Rectal smooth muscle tissue (tissue), 1 donor: ENCODE results near the gene OSGEP.

Experiments
- H3K27ac ChIP-seq: one replicate; pipeline ENCODE4 v1.7.0; 2013; ENCODE audit warnings: low read depth, low read length, inconsistent platforms
- H3K27me3 ChIP-seq: one replicate; pipeline ENCODE4 v1.7.0; 2013; ENCODE audit warnings: low read length; ENCODE audit not compliant: control insufficient read depth, insufficient read depth
- H3K36me3 ChIP-seq: one replicate; pipeline ENCODE4 v1.7.0; 2013; ENCODE audit warnings: low read length; ENCODE audit not compliant: control insufficient read depth, insufficient read depth
- H3K4me1 ChIP-seq: one replicate; pipeline ENCODE4 v1.7.0; 2013; ENCODE audit warnings: low read length; ENCODE audit not compliant: control insufficient read depth, insufficient read depth
- H3K4me3 ChIP-seq: one replicate; pipeline ENCODE4 v1.7.0; 2013; ENCODE audit warnings: low read length
- H3K9ac ChIP-seq: one replicate; pipeline ENCODE4 v1.7.0; 2013; ENCODE audit warnings: low read length

The OSGEP gene

DNA sequence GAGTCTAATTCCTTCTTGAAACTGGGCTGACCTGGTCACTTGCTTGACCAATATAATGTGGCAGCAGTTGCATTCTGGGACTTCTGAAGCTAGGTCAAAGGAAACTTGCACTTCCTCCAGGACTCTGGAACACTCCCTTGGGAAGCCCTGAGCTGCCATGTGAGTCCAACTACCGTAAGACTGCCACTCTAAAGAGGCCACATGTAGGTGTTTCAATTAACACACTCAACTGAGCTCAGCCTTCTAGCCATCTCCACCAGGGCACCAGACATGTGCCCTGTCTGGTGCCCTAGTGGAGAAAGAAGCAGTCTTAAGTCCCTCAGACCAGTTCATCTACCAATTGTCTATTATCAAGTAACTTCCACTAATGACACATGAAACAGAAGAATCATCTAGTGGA lies 35.2 kb downstream of the OSGEP start:
- H3K36me3 ChIP-seq: no peaks in the 10 kb centered on the region
- no peaks in the 10 kb centered on the region for H3K4me1 ChIP-seq
- H3K27ac ChIP-seq: no peak overlapping the region
- no peaks in the 10 kb centered on the region for H3K27me3 ChIP-seq
- no peak overlapping the region for H3K4me3 ChIP-seq
- H3K9ac ChIP-seq: no peak overlapping the region

DNA sequence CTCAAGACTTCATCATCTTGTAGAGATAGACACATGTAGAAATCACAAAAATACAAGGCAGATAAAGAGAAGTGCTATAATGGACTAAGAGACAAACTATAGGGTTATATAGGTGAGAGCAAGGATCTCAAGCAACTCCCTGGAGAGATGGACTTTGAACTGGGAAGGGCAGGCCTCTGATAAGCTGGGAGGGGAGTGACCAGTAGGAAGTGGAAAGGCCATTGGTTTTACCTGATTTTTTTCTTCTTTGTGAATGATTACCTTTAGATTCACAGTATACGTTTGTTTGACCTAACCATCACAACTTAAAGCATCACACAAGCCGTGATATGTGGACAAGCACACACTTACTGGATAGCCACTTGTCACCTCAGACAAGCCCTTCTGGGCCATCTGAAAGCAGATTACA lies 36.1 kb downstream of the OSGEP start:
- Histone ChIP-seq H3K9ac (no peak overlapping the region), H3K27me3 (no peaks in the 10 kb centered on the region), H3K27ac (no peak overlapping the region), H3K4me3 (no peak overlapping the region), H3K4me1 (peaks cover 4% of the 10 kb centered on the region), H3K36me3 (no peaks in the 10 kb centered on the region)

- peaks cover 4% of the 10 kb centered on the region for H3K4me1 ChIP-seq
- H3K27ac ChIP-seq: no peak overlapping the region
- H3K36me3 ChIP-seq: no peaks in the 10 kb centered on the region
- H3K27me3 ChIP-seq: no peaks in the 10 kb centered on the region
- H3K4me3 ChIP-seq: no peak overlapping the region
- H3K9ac ChIP-seq: no peak overlapping the region
Measured at GRCh38 chr14:20417250-20418186, 37.1 kb downstream of the OSGEP start.

- Histone ChIP-seq H3K4me1 (peaks cover 9% of the 10 kb centered on the region), H3K27me3 (no peaks in the 10 kb centered on the region), H3K27ac (no peak overlapping the region), H3K36me3 (no peaks in the 10 kb centered on the region), H3K9ac (no peak overlapping the region), H3K4me3 (no peak overlapping the region)
Measured at GRCh38 chr14:20416223-20416622, 38.4 kb downstream of the OSGEP start.

- no peak overlapping the region for H3K27ac ChIP-seq
- H3K4me3 ChIP-seq: no peak overlapping the region
- no peaks in the 10 kb centered on the region for H3K27me3 ChIP-seq
- peaks cover 9% of the 10 kb centered on the region for H3K4me1 ChIP-seq
- no peak overlapping the region for H3K9ac ChIP-seq
- no peaks in the 10 kb centered on the region for H3K36me3 ChIP-seq
Measured at GRCh38 chr14:20415782-20416206, 38.8 kb downstream of the OSGEP start.

DNA sequence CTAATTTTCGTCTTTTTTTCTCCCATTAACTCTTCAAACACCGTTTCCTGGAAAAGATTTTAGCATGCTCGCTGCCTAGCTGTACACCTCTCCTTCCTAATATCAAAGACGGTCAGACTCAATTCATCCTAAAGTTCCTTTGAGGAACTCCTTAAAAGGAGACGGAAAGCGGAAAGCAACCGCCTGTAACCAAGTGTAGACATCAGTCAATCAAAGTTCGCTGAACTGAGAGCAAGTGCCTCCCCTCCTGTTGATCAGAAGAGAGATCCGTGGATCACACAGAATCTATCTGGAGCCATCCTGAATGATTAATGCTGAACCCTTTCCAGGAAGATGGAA lies 40.9 kb downstream of the OSGEP start:
- H3K27ac ChIP-seq: peak overlapping the region; percentile 97
- H3K36me3 ChIP-seq: no peaks in the 10 kb centered on the region
- H3K27me3 ChIP-seq: no peaks in the 10 kb centered on the region
- H3K4me1 ChIP-seq: peaks cover 9% of the 10 kb centered on the region
- H3K4me3 ChIP-seq: peak overlapping the region; percentile 93
- H3K9ac ChIP-seq: peak overlapping the region; percentile 92

DNA sequence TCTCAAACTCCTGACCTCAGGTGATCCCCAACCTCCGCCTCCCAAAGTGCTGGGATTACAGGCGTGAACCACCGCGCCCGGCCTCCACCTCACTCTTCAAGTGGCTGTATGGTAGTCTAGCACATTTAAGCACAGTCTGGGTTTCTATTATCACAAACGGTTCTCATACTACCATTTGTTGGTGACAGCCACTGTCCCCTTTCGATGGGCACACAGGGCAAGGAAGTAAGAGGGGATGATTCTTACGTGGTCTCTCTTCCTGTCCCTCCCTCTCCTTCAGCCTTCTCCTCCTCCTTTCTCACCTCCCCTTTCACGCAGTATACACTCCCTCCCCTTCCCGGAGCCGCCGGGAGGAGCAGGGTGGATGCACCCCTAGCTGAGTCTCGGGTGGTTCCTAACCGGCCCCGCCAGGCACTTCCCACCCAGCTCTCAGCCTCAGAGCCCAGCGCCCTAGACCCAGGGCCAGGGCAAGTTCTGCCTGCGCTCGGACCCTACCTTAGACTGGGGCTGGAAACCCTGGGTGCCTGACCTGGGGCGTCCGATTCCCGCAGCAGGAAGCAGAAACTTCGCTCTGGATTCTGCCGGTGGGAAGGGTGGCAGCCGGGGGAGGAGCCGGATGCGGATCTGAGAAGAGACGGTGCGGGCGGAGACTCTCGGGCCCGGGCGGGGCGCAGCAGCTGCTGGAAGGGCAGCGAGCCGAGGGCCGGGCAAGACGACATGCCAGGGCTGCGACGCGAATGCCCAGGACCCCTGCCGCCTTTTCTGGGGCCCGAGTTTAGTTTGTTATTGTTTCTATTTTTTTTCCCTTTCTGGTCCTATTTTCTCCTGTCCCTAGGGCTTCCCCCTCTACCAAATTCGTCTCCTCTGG lies 41.5 kb downstream of the OSGEP start, which contains the start of gene TEP1:
TSS of gene TEP1 (minus strand) at position 626 of the 868 bp plus-strand sequence. CDS start 5,062 bp downstream, outside the sequence.
- peak within 1 kb of the TSS; percentile 92 for H3K9ac ChIP-seq
- H3K36me3 ChIP-seq: peaks cover 2% of the 10 kb centered on the region
- H3K4me1 ChIP-seq: peaks cover 9% of the 10 kb centered on the region
- peak within 1 kb of the TSS; percentile 97 for H3K27ac ChIP-seq
- no peaks in the 10 kb centered on the region for H3K27me3 ChIP-seq
- H3K4me3 ChIP-seq: peak within 1 kb of the TSS; percentile 93

- Histone ChIP-seq H3K4me3 (peak overlapping the region; percentile 93), H3K36me3 (peaks cover 6% of the 10 kb centered on the region), H3K27ac (peak overlapping the region; percentile 97), H3K9ac (no peak overlapping the region), H3K4me1 (peaks cover 9% of the 10 kb centered on the region), H3K27me3 (no peaks in the 10 kb centered on the region)
Measured at GRCh38 chr14:20412411-20412810, 42.2 kb downstream of the OSGEP start.

- Histone ChIP-seq H3K27me3 (no peaks in the 10 kb centered on the region), H3K9ac (no peak overlapping the region), H3K4me3 (no peak overlapping the region), H3K36me3 (peaks cover 21% of the 10 kb centered on the region), H3K4me1 (peaks cover 9% of the 10 kb centered on the region), H3K27ac (no peak overlapping the region)
Measured at GRCh38 chr14:20409226-20409625, 45.4 kb downstream of the OSGEP start.

GRCh38 chr14:20403521-20403920 lies 51.1 kb downstream of the OSGEP start:
- Histone ChIP-seq H3K27me3 (no peaks in the 10 kb centered on the region), H3K9ac (no peak overlapping the region), H3K4me3 (no peak overlapping the region), H3K27ac (no peak overlapping the region), H3K36me3 (peaks cover 42% of the 10 kb centered on the region), H3K4me1 (no peaks in the 10 kb centered on the region)

- peaks cover 37% of the 10 kb centered on the region for H3K36me3 ChIP-seq
- H3K9ac ChIP-seq: no peak overlapping the region
- no peaks in the 10 kb centered on the region for H3K4me1 ChIP-seq
- no peak overlapping the region for H3K27ac ChIP-seq
- no peaks in the 10 kb centered on the region for H3K27me3 ChIP-seq
- H3K4me3 ChIP-seq: no peak overlapping the region
Measured at GRCh38 chr14:20400965-20401593, 53.5 kb downstream of the OSGEP start.

DNA sequence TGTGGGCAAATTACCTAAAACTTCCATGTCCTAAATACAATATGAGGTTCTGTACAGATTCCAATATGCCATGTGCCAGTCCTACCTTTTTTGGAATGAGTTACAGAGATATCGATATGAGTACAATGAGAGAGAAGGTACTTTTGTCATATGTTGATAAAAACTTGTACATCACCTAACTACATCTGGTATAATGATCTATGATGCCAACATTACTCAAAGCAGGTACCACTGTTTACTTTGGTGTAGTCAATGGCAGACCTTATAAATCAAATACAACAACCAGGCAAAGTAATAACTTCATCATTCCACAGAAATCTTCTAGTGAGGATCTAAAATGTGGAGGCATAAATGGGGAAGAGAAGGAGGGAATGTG lies 54.0 kb downstream of the OSGEP start:
- no peaks in the 10 kb centered on the region for H3K4me1 ChIP-seq
- no peak overlapping the region for H3K9ac ChIP-seq
- no peaks in the 10 kb centered on the region for H3K27me3 ChIP-seq
- H3K36me3 ChIP-seq: peaks cover 41% of the 10 kb centered on the region
- no peak overlapping the region for H3K27ac ChIP-seq
- no peak overlapping the region for H3K4me3 ChIP-seq
